SU-DHL-6 (cell line): ENCODE results near the gene ETFA.

ENCODE experiments used
- EZH2phosphoT487 ChIP-seq: fragments of 200-600 bp; sonication (generic), shearing (Covaris generic); conservative IDR thresholded peaks from 2 replicates; pipeline ENCODE4 v1.6.1; 2018; ENCODE audit warnings: mild to moderate bottlenecking, antibody characterized with exemption, low read length, moderate library complexity, mixed read lengths
- TF ChIP-seq, protein P1 (sequence below): fragments of 200-600 bp; sonication (generic); IDR thresholded peaks from one replicate; pipeline ENCODE4 v1.5.1; 2017; ENCODE audit warnings: antibody characterized with exemption, mild to moderate bottlenecking, low read length, moderate library complexity; ENCODE audit not compliant: insufficient read depth, poor library complexity, severe bottlenecking

DNA sequence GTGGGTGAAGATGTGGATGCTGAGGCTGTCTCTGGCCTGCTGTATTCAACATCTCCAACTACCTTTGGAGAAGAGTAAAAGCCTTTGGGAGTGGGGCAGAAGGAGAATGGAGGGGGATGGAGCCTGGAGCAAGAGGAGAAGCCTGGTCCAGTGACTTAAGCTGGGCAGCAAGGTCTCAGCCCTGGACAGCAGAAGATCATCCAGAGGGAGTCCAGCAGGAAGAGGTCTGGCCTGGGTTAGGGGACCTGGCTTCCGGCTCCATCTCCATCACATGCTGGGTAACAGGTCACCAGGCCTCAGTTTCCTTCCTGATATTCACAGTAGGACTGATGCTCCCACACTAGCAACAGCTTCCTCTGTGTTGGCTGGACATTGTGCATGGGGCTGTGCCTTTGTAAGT, 21.5 kb upstream of the ETFA start:
- TF ChIP-seq, protein P1, sequence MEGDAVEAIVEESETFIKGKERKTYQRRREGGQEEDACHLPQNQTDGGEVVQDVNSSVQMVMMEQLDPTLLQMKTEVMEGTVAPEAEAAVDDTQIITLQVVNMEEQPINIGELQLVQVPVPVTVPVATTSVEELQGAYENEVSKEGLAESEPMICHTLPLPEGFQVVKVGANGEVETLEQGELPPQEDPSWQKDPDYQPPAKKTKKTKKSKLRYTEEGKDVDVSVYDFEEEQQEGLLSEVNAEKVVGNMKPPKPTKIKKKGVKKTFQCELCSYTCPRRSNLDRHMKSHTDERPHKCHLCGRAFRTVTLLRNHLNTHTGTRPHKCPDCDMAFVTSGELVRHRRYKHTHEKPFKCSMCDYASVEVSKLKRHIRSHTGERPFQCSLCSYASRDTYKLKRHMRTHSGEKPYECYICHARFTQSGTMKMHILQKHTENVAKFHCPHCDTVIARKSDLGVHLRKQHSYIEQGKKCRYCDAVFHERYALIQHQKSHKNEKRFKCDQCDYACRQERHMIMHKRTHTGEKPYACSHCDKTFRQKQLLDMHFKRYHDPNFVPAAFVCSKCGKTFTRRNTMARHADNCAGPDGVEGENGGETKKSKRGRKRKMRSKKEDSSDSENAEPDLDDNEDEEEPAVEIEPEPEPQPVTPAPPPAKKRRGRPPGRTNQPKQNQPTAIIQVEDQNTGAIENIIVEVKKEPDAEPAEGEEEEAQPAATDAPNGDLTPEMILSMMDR: no peak
- TF ChIP-seq EZH2phosphoT487: no peak
